Measurements from ENCODE around the gene FBXW11. TPM values are rescaled to one million over a fixed set of nuclear protein-coding genes. Genes with fewer than 3 reads are reported as not detected.

FBXW11 gene
- total RNA-seq, 1 donor from 2014 or later: 47.3 TPM

DNA sequence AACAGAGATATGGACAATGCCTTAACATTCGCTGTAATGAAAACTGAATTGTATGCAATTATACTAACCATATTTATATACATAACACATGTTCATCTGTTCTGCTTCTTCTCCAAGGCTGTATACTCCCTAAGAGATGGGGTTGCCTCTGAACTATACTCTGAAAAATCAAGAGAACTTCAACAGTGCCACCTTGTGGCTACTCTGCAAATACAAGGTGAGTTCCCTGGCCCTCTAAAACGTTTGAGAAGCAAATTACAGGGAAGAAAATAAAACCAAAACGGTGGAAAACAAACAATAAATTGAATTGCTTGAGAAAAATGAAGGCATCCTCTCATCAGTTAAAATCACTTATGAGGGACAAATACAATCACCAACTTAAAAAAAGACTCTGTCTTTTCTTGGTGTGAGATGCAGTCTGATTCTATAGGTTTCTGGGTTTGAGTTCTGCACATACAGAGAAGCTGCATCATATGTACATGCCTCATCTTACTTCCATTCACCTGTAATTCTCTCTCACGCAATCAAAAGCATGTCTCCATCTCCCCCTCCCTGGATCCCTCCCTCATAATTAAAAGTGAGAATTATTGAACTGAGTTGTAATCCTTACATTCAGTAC is 98.6 kb downstream of the FBXW11 start:
- no peak overlapping the region for H3K4me3 Mint-ChIP-seq (ENCODE audit: low read depth)
- H3K36me3 Mint-ChIP-seq (ENCODE audit: low read depth): peaks cover 31% of the 10 kb centered on the region
- no peaks in the 10 kb centered on the region for H3K27me3 Mint-ChIP-seq (ENCODE audit: low read depth)
- peaks cover 47% of the 10 kb centered on the region for H3K4me1 Mint-ChIP-seq (ENCODE audit: low read depth)
- no peaks in the 10 kb centered on the region for H3K9me3 Mint-ChIP-seq
- H3K27ac Mint-ChIP-seq: peak overlapping the region; percentile 38
- intact Hi-C loops (cut with micrococcal nuclease): loop anchor here (1.0 to 10.0 kb wide), 9 partner anchors 25 to 490 kb away; partner anchors contain the start of gene STK10
- peak; percentile 22 for DNase-seq (ENCODE audit: low spot score)

- H3K27ac Mint-ChIP-seq: peak overlapping the region; percentile 88
- no peak overlapping the region for H3K4me3 Mint-ChIP-seq (ENCODE audit: low read depth)
- peaks cover 43% of the 10 kb centered on the region for H3K4me1 Mint-ChIP-seq (ENCODE audit: low read depth)
- no peaks in the 10 kb centered on the region for H3K9me3 Mint-ChIP-seq
- H3K36me3 Mint-ChIP-seq (ENCODE audit: low read depth): peaks cover 30% of the 10 kb centered on the region
- DNase-seq (ENCODE audit: low spot score): no peak
- H3K27me3 Mint-ChIP-seq (ENCODE audit: low read depth): no peaks in the 10 kb centered on the region
- intact Hi-C loops (cut with micrococcal nuclease): loop anchor here (1.0 to 10.0 kb wide), 9 partner anchors 24 to 489 kb away; partner anchors contain the start of gene STK10
These were observed 99.5 kb downstream of the FBXW11 start for GRCh38 chr5:171906703-171907590.

DNA sequence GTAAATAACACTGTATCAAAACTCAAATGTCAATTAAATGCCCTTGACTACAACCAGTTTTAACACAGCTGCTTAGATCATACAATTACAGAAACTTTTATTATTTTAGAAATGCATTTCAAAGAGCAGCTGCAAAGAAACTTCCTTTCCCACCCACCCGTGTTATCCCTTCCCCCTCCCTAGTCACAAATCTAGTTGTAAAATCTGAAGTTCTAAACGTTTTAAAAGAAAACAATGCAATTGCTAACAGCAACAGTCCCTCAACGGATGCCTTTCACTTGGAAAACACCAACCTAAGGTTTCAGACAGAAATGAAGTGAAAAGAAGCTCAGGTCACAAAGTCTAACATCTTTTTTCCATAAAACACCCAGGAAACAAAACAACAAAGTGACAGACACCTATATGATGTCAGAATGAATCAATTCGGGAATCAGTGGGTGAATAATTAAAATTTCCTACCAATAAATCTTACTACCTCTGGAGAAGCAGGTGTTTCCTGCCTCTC is 100.3 kb downstream of the FBXW11 start:
- intact Hi-C loops (cut with micrococcal nuclease): loop anchor here (2.0 to 10.0 kb wide), 4 partner anchors 23 to 421 kb away; partner anchors contain the start of gene STK10
- no peak for DNase-seq (ENCODE audit: low spot score)
- H3K4me1 Mint-ChIP-seq (ENCODE audit: low read depth): peaks cover 36% of the 10 kb centered on the region
- H3K27me3 Mint-ChIP-seq (ENCODE audit: low read depth): no peaks in the 10 kb centered on the region
- no peaks in the 10 kb centered on the region for H3K9me3 Mint-ChIP-seq
- peaks cover 25% of the 10 kb centered on the region for H3K36me3 Mint-ChIP-seq (ENCODE audit: low read depth)
- H3K4me3 Mint-ChIP-seq (ENCODE audit: low read depth): peak overlapping the region; percentile 17
- H3K27ac Mint-ChIP-seq: peak overlapping the region; percentile 84

DNA sequence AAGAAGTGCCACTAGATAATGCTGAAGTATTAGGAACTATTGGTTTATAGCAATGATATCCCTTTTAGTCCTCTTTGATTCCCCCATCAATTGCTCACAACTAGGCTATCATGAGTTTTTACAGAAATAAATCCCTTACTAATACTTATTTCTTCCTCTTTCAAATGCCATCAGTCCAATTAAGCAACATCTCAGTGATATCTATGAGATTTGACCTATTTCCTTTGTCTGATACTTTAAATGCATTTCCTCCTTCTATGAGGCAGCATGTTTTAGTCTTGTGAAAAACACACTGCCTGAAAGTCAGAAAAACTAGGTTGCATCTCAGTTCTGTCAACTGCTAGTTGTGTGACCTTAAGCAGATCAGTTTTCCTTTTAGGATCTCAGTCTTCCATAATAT is 101.6 kb downstream of the FBXW11 start:
- H3K27ac Mint-ChIP-seq: no peak overlapping the region
- H3K4me1 Mint-ChIP-seq (ENCODE audit: low read depth): peaks cover 36% of the 10 kb centered on the region
- no peaks in the 10 kb centered on the region for H3K9me3 Mint-ChIP-seq
- intact Hi-C loops (cut with micrococcal nuclease): loop anchor here (5.0 to 10.0 kb wide), 2 partner anchors 280 to 332 kb away; partner anchors contain the start of gene STK10
- H3K36me3 Mint-ChIP-seq (ENCODE audit: low read depth): peaks cover 29% of the 10 kb centered on the region
- H3K27me3 Mint-ChIP-seq (ENCODE audit: low read depth): no peaks in the 10 kb centered on the region
- H3K4me3 Mint-ChIP-seq (ENCODE audit: low read depth): no peak overlapping the region
- no peak for DNase-seq (ENCODE audit: low spot score)

- peaks cover 26% of the 10 kb centered on the region for H3K4me1 Mint-ChIP-seq (ENCODE audit: low read depth)
- no peak overlapping the region for H3K27ac Mint-ChIP-seq
- H3K4me3 Mint-ChIP-seq (ENCODE audit: low read depth): no peak overlapping the region
- intact Hi-C loops (cut with micrococcal nuclease): loop anchor here (10.0 kb wide), 1 partner anchor 283 kb away; the partner anchor contains the start of gene STK10
- H3K27me3 Mint-ChIP-seq (ENCODE audit: low read depth): no peaks in the 10 kb centered on the region
- H3K36me3 Mint-ChIP-seq (ENCODE audit: low read depth): peaks cover 29% of the 10 kb centered on the region
- H3K9me3 Mint-ChIP-seq: no peaks in the 10 kb centered on the region
- DNase-seq (ENCODE audit: low spot score): no peak
These were observed 104.7 kb downstream of the FBXW11 start for GRCh38 chr5:171901764-171902163.

- Mint-ChIP-seq H3K27ac (no peak overlapping the region), H3K9me3 (no peaks in the 10 kb centered on the region), H3K4me3 (ENCODE audit: low read depth) (no peak overlapping the region), H3K36me3 (ENCODE audit: low read depth) (peaks cover 31% of the 10 kb centered on the region), H3K27me3 (ENCODE audit: low read depth) (no peaks in the 10 kb centered on the region), H3K4me1 (ENCODE audit: low read depth) (peaks cover 11% of the 10 kb centered on the region)
- intact Hi-C loops (cut with micrococcal nuclease): loop anchor here (10.0 kb wide), 1 partner anchor 285 kb away; the partner anchor contains the start of gene STK10
- DNase-seq (ENCODE audit: low spot score): no peak
These were observed 106.6 kb downstream of the FBXW11 start for GRCh38 chr5:171899792-171900191.

DNA sequence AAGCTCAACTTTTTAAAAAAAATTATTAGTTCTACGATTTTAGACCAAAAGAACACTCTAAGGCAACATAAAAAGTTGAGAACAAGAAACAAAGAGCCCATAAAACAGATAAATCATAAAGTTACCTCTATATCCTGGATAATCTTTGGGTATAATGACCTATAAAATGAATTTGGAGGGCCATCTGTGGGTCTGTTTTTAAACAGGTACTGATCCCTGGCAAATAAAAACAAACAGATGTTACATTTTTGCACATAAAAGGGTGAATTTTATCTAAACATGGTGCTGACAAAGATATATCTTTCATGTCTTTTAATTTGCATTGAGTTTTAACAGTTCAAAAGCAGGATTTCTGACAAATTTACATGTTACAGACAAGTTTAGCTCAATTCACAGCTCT is 107.6 kb downstream of the FBXW11 start:
- H3K9me3 Mint-ChIP-seq: no peaks in the 10 kb centered on the region
- H3K36me3 Mint-ChIP-seq (ENCODE audit: low read depth): peaks cover 31% of the 10 kb centered on the region
- intact Hi-C loops (cut with micrococcal nuclease): no loop called here
- no peak overlapping the region for H3K4me3 Mint-ChIP-seq (ENCODE audit: low read depth)
- no peak for DNase-seq (ENCODE audit: low spot score)
- H3K27me3 Mint-ChIP-seq (ENCODE audit: low read depth): no peaks in the 10 kb centered on the region
- H3K4me1 Mint-ChIP-seq (ENCODE audit: low read depth): peaks cover 11% of the 10 kb centered on the region
- H3K27ac Mint-ChIP-seq: no peak overlapping the region

DNA sequence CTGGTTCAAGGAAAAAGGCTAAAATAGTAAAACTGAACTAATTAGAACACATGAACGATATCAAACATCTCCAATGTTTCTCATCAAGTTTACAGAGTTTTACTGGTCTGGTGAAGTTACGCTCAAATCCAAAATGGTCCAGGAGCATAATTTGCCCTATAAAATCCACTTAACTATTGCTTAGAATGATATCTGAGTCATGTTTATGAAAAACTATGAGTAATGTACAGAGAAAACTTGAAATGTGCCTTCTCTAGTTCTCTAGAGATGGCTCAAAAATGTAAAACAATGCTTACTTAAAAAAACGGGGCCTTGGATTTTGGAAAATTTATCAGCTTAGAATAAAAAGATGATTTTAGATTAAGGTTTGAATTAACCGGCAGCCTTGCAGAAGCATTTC is 108.1 kb downstream of the FBXW11 start:
- H3K4me1 Mint-ChIP-seq (ENCODE audit: low read depth): peaks cover 11% of the 10 kb centered on the region
- H3K27ac Mint-ChIP-seq: no peak overlapping the region
- intact Hi-C loops (cut with micrococcal nuclease): no loop called here
- no peak overlapping the region for H3K4me3 Mint-ChIP-seq (ENCODE audit: low read depth)
- H3K9me3 Mint-ChIP-seq: no peaks in the 10 kb centered on the region
- no peak for DNase-seq (ENCODE audit: low spot score)
- peaks cover 29% of the 10 kb centered on the region for H3K36me3 Mint-ChIP-seq (ENCODE audit: low read depth)
- H3K27me3 Mint-ChIP-seq (ENCODE audit: low read depth): no peaks in the 10 kb centered on the region

GRCh38 chr5:171897231-171897630 is 109.2 kb downstream of the FBXW11 start:
- H3K36me3 Mint-ChIP-seq (ENCODE audit: low read depth): peaks cover 25% of the 10 kb centered on the region
- H3K27me3 Mint-ChIP-seq (ENCODE audit: low read depth): no peaks in the 10 kb centered on the region
- intact Hi-C loops (cut with micrococcal nuclease): no loop called here
- no peak for DNase-seq (ENCODE audit: low spot score)
- no peak overlapping the region for H3K4me3 Mint-ChIP-seq (ENCODE audit: low read depth)
- H3K9me3 Mint-ChIP-seq: no peaks in the 10 kb centered on the region
- H3K27ac Mint-ChIP-seq: no peak overlapping the region
- peaks cover 11% of the 10 kb centered on the region for H3K4me1 Mint-ChIP-seq (ENCODE audit: low read depth)

- DNase-seq (ENCODE audit: low spot score): no peak
- Mint-ChIP-seq H3K27ac (no peak overlapping the region), H3K27me3 (ENCODE audit: low read depth) (no peaks in the 10 kb centered on the region), H3K4me3 (ENCODE audit: low read depth) (no peak overlapping the region), H3K36me3 (ENCODE audit: low read depth) (peaks cover 23% of the 10 kb centered on the region), H3K4me1 (ENCODE audit: low read depth) (peaks cover 11% of the 10 kb centered on the region), H3K9me3 (no peaks in the 10 kb centered on the region)
- intact Hi-C loops (cut with micrococcal nuclease): no loop called here
These were observed 111.4 kb downstream of the FBXW11 start for GRCh38 chr5:171895081-171895480.

- Mint-ChIP-seq H3K27me3 (ENCODE audit: low read depth) (no peaks in the 10 kb centered on the region), H3K36me3 (ENCODE audit: low read depth) (peaks cover 25% of the 10 kb centered on the region), H3K4me3 (ENCODE audit: low read depth) (no peak overlapping the region), H3K4me1 (ENCODE audit: low read depth) (peaks cover 10% of the 10 kb centered on the region), H3K27ac (no peak overlapping the region), H3K9me3 (no peaks in the 10 kb centered on the region)
- DNase-seq (ENCODE audit: low spot score): no peak
- intact Hi-C loops (cut with micrococcal nuclease): no loop called here
These were observed 113.0 kb downstream of the FBXW11 start for GRCh38 chr5:171893290-171893886.

DNA sequence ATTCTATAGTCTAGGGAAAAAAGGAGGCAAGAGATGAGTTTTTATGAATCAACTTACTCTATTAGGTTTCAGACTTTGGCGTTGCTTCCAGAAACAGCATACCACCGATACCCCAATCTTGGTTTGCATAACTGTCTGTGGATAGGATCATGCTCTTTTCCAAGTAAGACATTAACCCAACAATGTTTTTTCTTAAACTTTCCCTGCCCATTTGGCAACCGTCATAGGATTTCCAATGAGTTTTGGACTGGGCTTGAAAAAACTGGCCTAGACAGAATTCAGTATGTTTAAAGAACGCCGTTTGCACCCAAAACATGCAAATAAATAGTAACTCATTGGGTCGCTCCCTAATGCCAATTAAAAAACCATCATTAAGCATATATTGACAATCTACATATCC is 114.8 kb downstream of the FBXW11 start:
- H3K36me3 Mint-ChIP-seq (ENCODE audit: low read depth): peaks cover 27% of the 10 kb centered on the region
- no peaks in the 10 kb centered on the region for H3K27me3 Mint-ChIP-seq (ENCODE audit: low read depth)
- DNase-seq (ENCODE audit: low spot score): no peak
- peaks cover 3% of the 10 kb centered on the region for H3K4me1 Mint-ChIP-seq (ENCODE audit: low read depth)
- no peak overlapping the region for H3K4me3 Mint-ChIP-seq (ENCODE audit: low read depth)
- intact Hi-C loops (cut with micrococcal nuclease): no loop called here
- no peaks in the 10 kb centered on the region for H3K9me3 Mint-ChIP-seq
- H3K27ac Mint-ChIP-seq: no peak overlapping the region
